Endothelial cell of umbilical vein (primary cell): ENCODE data around the gene ITGA3. TPM values are rescaled to one million over a fixed set of nuclear protein-coding genes. Genes with fewer than 3 reads are reported as not detected.

ENCODE experiments used
- BruUV-seq: library from RNA; stranded (reverse); fragments of 400-500 nt; replicated peaks from 2 replicates; lab custom pipeline; 2021; lab: Mats Ljungman, UMichigan
- CTCF ChIA-PET: fragments of 300-600, 350-600 bp; sonication (Branson Sonifier 250); formaldehyde crosslinking; loops from one replicate; lab custom pipeline; 2021; ENCODE audit warnings: antibody characterized with exemption, inconsistent platforms; lab: Charles Lee
- POLR2A ChIA-PET: fragments of 300-600, 350-600 bp; sonication (Branson Sonifier 250); formaldehyde crosslinking; loops from one replicate; lab custom pipeline; 2021; ENCODE audit warnings: antibody characterized with exemption, inconsistent platforms; lab: Charles Lee
- DNase-seq: peaks from one replicate; pipeline ENCODE4 v3.0.0-alpha.2; 2011; ENCODE audit warnings: low read depth, low spot score
- FAIRE-seq: peaks from 2 replicates; lab custom pipeline; 2011; peaks lifted over from hg19 to GRCh38; lab: Jason Lieb, UNC
- H2AFZ ChIP-seq: 2 replicates; pipeline ENCODE4 v1.6.0; 2012; ENCODE audit warnings: low read depth, low read length, control low read depth, inconsistent platforms
- H3K27ac ChIP-seq: 2 replicates; pipeline ENCODE4 v1.5.1; 2011; ENCODE audit warnings: low read depth, mild to moderate bottlenecking, control low read depth, low read length, moderate library complexity; ENCODE audit not compliant: insufficient read depth
- H3K27me3 ChIP-seq, 2 experiments: 2 replicates each; pipeline versions ENCODE4 v1.6.0 to v1.6.1; 2011; ENCODE audit warnings: low read length in 2 of 2, mixed read lengths in 1 of 2; ENCODE audit not compliant: control insufficient read depth in 2 of 2, insufficient read depth in 2 of 2
- H3K36me3 ChIP-seq, 2 experiments: 2 replicates in 1 of 2; 3 replicates in 1 of 2; pipeline ENCODE4 v1.5.1; 2011; ENCODE audit warnings: low read length in 2 of 2, mild to moderate bottlenecking in 1 of 2, moderate library complexity in 1 of 2; ENCODE audit not compliant: control insufficient read depth in 2 of 2, insufficient read depth in 2 of 2; ENCODE audit errors: extremely low read depth in 1 of 2
- H3K4me1 ChIP-seq: 3 replicates; pipeline ENCODE4 v1.5.1; 2011; ENCODE audit warnings: mild to moderate bottlenecking, low read length; ENCODE audit not compliant: control insufficient read depth, insufficient read depth; ENCODE audit errors: extremely low read depth
- H3K4me2 ChIP-seq: 2 replicates; pipeline ENCODE4 v1.6.1; 2011; ENCODE audit warnings: low read length, control low read depth, mixed read lengths; ENCODE audit not compliant: insufficient read depth
- H3K4me3 ChIP-seq, 3 experiments: fragments of 200-600 bp in 1 of 3; sonication (generic), shearing (Covaris generic) in 1 of 3; replicated peaks in 1 of 3; 2 replicates each; pipeline ENCODE4 v1.5.1; 2011 to 2016; ENCODE audit warnings: control low read depth in 3 of 3, low read length in 3 of 3, mild to moderate bottlenecking in 2 of 3, inconsistent platforms in 1 of 3, low read depth in 1 of 3, moderate library complexity in 1 of 3; ENCODE audit not compliant: insufficient read depth in 1 of 3
- H3K79me2 ChIP-seq: 2 replicates; pipeline ENCODE4 v1.6.0; 2012; ENCODE audit warnings: low read length, inconsistent platforms; ENCODE audit not compliant: control insufficient read depth, insufficient read depth
- H3K9ac ChIP-seq: replicated peaks from 2 replicates; pipeline ENCODE3; 2011; ENCODE audit warnings: low read length, control low read depth; ENCODE audit not compliant: insufficient read depth; ENCODE audit errors: extremely low read depth
- H3K9me1 ChIP-seq: replicated peaks from 3 replicates; pipeline ENCODE4 v1.6.0; 2011; ENCODE audit warnings: mild to moderate bottlenecking, low read length; ENCODE audit not compliant: control insufficient read depth, insufficient read depth; ENCODE audit errors: extremely low read depth
- H3K9me3 ChIP-seq: replicated peaks from 2 replicates; pipeline ENCODE4 v1.5.1; 2012; ENCODE audit warnings: low read length, inconsistent platforms; ENCODE audit not compliant: control insufficient read depth, insufficient read depth
- H4K20me1 ChIP-seq: replicated peaks from 2 replicates; pipeline ENCODE3; 2011; ENCODE audit warnings: mild to moderate bottlenecking, low read length; ENCODE audit not compliant: control insufficient read depth, insufficient read depth; ENCODE audit errors: extremely low read depth
- CTCF ChIP-seq, 2 donors: IDR thresholded peaks; 1 replicate in 1 of 2; 2 replicates in 1 of 2; pipeline ENCODE4 v1.5.1; 2011; ENCODE audit warnings: low read length in 2 of 2, mild to moderate bottlenecking in 2 of 2, moderate library complexity in 2 of 2, control low read depth in 1 of 2, inconsistent platforms in 1 of 2, low read depth in 1 of 2; ENCODE audit not compliant: insufficient read depth in 1 of 2; ENCODE audit errors: extremely low read depth in 1 of 2
- EZH2 ChIP-seq: IDR thresholded peaks from 2 replicates; pipeline ENCODE4 v1.6.1; 2012; ENCODE audit warnings: borderline replicate concordance, low read depth, mild to moderate bottlenecking, moderate library complexity, low read length, inconsistent platforms; ENCODE audit not compliant: severe bottlenecking
- FOS ChIP-seq: IDR thresholded peaks from 2 replicates; pipeline ENCODE4 v1.6.1; 2011; ENCODE audit warnings: mild to moderate bottlenecking, low read length, moderate library complexity, borderline replicate concordance; ENCODE audit not compliant: insufficient read depth
- GATA2 ChIP-seq: IDR thresholded peaks from 2 replicates; pipeline ENCODE4 v1.7.0; 2011; ENCODE audit warnings: low read depth, mild to moderate bottlenecking, moderate library complexity, mixed read lengths, low read length; ENCODE audit not compliant: insufficient read length, insufficient read depth
- JUN ChIP-seq: IDR thresholded peaks from 2 replicates; pipeline ENCODE4 v1.6.1; 2011; ENCODE audit warnings: borderline replicate concordance, low read depth; ENCODE audit not compliant: insufficient read length, insufficient read depth
- MAX ChIP-seq: IDR thresholded peaks from 2 replicates; pipeline ENCODE4 v1.6.1; 2011; ENCODE audit not compliant: insufficient read depth, insufficient read length
- MYC ChIP-seq: IDR thresholded peaks from one replicate; pipeline ENCODE4 v1.6.1; 2011; ENCODE audit warnings: mild to moderate bottlenecking, low read depth, low read length
- POLR2A ChIP-seq: IDR thresholded peaks from 2 replicates; pipeline ENCODE4 v1.6.1; 2012; ENCODE audit warnings: low read depth, mild to moderate bottlenecking, control low read depth, low read length
- POLR2AphosphoS5 ChIP-seq: IDR thresholded peaks from 2 replicates; pipeline ENCODE4 v1.6.1; 2012; ENCODE audit warnings: low read depth, mild to moderate bottlenecking, control low read depth, low read length, moderate library complexity; ENCODE audit not compliant: insufficient read depth
- dilution Hi-C: fragments of 300-500 bp; cut with MboI; formaldehyde crosslinking; loops from one replicate; pipeline ENCODE4 v1.15.0; 2019; ENCODE audit warnings: low sequenced_read_pairs; ENCODE audit not compliant: extremely low pct_ligation_motif_present
- intact Hi-C: fragments of 100-400 bp; cut with micrococcal nuclease; formaldehyde crosslinking; loops from one replicate; pipeline ENCODE4 v1.10.0; 2022
- polyA plus RNA-seq, 4 experiments: library from polyadenylated mRNA; depleted of rRNA in 3 of 4; stranded (reverse) in 3 of 4; unstranded in 1 of 4; fragments of >200 nt; gene quantifications; 2 replicates each; pipeline versions ENCODE4 v1.2.1 to v1.2.3, GENCODE V29; 2011 to 2012; ENCODE audit warnings: missing spikeins in 1 of 4
- total RNA-seq: library from RNA; stranded (reverse); gene quantifications from 2 replicates; pipeline ENCODE4 v1.2.3, GENCODE V29; 2021

The ITGA3 gene
- total and polyA plus RNA-seq, 2 donors (not counting 3 experiments of a cell fraction or from before 2014, with no cell fraction given), result 92.7 to 112 TPM

DNA sequence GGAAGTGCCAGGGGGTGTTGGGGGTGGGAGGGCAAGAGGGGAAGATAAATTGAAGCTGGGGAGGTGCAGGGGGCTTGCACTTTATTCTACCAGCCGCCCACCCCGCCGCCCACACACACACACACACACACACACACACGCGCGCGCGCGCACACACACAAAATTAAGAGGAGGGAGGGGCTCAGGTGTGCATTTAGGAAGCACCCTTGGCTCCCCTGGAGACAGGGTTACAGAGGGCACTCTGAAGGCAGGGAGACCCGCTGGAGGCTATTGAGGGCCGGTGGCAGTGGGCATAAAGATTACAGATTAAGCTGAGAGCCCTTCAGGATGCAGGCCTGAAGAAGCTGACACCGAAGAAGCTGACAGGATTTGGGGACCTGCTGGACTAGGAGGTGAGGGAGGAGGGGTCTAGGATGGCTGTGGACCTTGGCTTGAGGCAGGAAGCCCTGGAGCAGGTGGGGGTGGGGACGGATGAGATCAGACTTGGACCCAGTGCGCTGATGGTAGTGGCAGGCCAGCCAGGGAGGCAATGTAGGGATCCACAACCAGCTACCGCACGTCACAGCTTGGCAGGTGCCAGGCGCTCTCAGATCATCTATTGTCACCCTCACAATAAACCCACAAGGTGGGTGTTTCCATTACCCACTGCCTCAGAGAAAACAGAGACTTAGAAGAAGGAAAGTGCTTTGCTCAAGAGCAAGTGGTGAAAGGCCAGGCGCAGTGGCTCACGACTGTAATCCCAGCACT lies 74.8 kb downstream of the ITGA3 start:
- CTCF ChIA-PET, result interaction anchor here (0.7 to 3.7 kb wide), 10 partner anchors 9 to 39 kb away, joined by 3 to 37 read pairs (median 6); no protein-coding TSS in a partner anchor
- no peak for TF ChIP-seq CTCF (IDR thresholded peaks at IDR 0.05; ENCODE audit: extremely low read depth in 1 of 2, insufficient read depth in 1 of 2, low read depth in 1 of 2, low read length in 2 of 2)
- no peak for TF ChIP-seq MYC
- TF ChIP-seq EZH2, result no peak
- TF ChIP-seq MAX, result no peak
- TF ChIP-seq JUN, result no peak
- TF ChIP-seq POLR2A, result no peak
- TF ChIP-seq GATA2, result no peak
- TF ChIP-seq POLR2AphosphoS5, result no peak
- no peak for TF ChIP-seq FOS
- FAIRE-seq, result no peak
- Histone ChIP-seq H3K27me3 (no peaks in the 10 kb centered on the region), H3K4me1 (peaks cover 21% of the 10 kb centered on the region), H3K27ac (no peak overlapping the region), H3K4me2 (no peak overlapping the region), H3K9me3 (no peaks in the 10 kb centered on the region), H3K36me3 (peaks cover 0 to 13% of the 10 kb centered on the region in 2 experiments), H3K9ac (no peak overlapping the region), H2AFZ (no peak overlapping the region), H3K4me3 (no peak overlapping the region), H4K20me1 (no peaks in the 10 kb centered on the region), H3K79me2 (no peaks in the 10 kb centered on the region), H3K9me1 (no peaks in the 10 kb centered on the region)
- no TSS peak for BruUV-seq
- dilution Hi-C loops (no loop called here), intact Hi-C loops (no loop called here)
- no peak for DNase-seq
- POLR2A ChIA-PET, result interaction anchor here (0.7 kb wide), 2 partner anchors 12 to 58 kb away, joined by 4 to 5 read pairs; no protein-coding TSS in a partner anchor
